ENCODE data around the gene SPOCK2. TPM values are rescaled to one million over a fixed set of nuclear protein-coding genes. Genes with fewer than 3 reads are reported as not detected.

The SPOCK2 gene
- total and polyA plus RNA-seq, 2 of the 13 experiments (the other 11 are each of a cell fraction or from before 2014, with no cell fraction given), result 8.6 to 30.6 TPM

DNA sequence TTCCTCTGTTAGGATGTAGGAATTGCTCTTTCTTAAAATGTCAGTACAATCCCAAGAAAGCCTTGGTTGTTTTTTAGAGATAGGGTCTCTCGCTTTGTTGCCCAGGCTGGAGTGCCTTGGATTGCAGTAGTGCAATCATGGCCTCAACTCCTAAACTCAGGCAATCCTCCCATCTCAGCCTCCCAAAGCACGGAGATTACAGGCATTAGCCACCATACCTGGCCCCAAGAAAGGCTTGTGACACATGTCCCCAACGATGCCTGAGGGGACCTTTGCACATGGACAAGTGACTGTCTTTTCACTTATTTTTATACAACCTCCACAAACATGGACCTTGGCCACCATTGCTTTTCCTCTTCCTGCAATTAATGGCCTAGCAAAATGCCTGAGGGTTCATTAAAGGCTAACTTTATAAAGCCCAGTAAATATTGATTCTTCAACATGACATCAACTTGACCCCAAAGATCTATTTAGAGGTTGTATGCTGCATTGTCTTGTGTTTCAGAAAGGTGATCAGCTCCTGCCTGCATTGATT, 10.0 kb upstream of the SPOCK2 start (continued):
- TF ChIP-seq, protein P1, sequence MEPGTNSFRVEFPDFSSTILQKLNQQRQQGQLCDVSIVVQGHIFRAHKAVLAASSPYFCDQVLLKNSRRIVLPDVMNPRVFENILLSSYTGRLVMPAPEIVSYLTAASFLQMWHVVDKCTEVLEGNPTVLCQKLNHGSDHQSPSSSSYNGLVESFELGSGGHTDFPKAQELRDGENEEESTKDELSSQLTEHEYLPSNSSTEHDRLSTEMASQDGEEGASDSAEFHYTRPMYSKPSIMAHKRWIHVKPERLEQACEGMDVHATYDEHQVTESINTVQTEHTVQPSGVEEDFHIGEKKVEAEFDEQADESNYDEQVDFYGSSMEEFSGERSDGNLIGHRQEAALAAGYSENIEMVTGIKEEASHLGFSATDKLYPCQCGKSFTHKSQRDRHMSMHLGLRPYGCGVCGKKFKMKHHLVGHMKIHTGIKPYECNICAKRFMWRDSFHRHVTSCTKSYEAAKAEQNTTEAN (CRISPR knock-in tag; conservative IDR thresholded peaks at IDR 0.05), result peak; percentile 97
- TF ChIP-seq REL (CRISPR knock-in tag; conservative IDR thresholded peaks at IDR 0.05) (no peak), ZMYM2 (CRISPR knock-in tag; IDR thresholded peaks at IDR 0.05) (peak; percentile 68), KLF15 (CRISPR knock-in tag; IDR thresholded peaks at IDR 0.05; ENCODE audit: borderline replicate concordance) (no peak), RELA (CRISPR knock-in tag; IDR thresholded peaks at IDR 0.05) (no peak), PLRG1 (conservative IDR thresholded peaks at IDR 0.05) (no peak), RFXAP (CRISPR knock-in tag; IDR thresholded peaks at IDR 0.05; ENCODE audit: borderline replicate concordance) (no peak), ZNF484 (CRISPR knock-in tag; IDR thresholded peaks at IDR 0.05; ENCODE audit: borderline replicate concordance, low read depth) (no peak), CENPX (CRISPR knock-in tag; IDR thresholded peaks at IDR 0.05) (no peak), ZNF335 (CRISPR knock-in tag; IDR thresholded peaks at IDR 0.05) (peak; percentile 67), ZNF234 (CRISPR knock-in tag; conservative IDR thresholded peaks at IDR 0.05) (no peak), ZSCAN22 (CRISPR knock-in tag; IDR thresholded peaks at IDR 0.05) (no peak), ZNF777 (CRISPR knock-in tag; IDR thresholded peaks at IDR 0.05) (no peak), FOXJ3 (CRISPR knock-in tag; IDR thresholded peaks at IDR 0.05; ENCODE audit: borderline replicate concordance) (peak; percentile 89)
- TF ChIP-seq, protein P2, sequence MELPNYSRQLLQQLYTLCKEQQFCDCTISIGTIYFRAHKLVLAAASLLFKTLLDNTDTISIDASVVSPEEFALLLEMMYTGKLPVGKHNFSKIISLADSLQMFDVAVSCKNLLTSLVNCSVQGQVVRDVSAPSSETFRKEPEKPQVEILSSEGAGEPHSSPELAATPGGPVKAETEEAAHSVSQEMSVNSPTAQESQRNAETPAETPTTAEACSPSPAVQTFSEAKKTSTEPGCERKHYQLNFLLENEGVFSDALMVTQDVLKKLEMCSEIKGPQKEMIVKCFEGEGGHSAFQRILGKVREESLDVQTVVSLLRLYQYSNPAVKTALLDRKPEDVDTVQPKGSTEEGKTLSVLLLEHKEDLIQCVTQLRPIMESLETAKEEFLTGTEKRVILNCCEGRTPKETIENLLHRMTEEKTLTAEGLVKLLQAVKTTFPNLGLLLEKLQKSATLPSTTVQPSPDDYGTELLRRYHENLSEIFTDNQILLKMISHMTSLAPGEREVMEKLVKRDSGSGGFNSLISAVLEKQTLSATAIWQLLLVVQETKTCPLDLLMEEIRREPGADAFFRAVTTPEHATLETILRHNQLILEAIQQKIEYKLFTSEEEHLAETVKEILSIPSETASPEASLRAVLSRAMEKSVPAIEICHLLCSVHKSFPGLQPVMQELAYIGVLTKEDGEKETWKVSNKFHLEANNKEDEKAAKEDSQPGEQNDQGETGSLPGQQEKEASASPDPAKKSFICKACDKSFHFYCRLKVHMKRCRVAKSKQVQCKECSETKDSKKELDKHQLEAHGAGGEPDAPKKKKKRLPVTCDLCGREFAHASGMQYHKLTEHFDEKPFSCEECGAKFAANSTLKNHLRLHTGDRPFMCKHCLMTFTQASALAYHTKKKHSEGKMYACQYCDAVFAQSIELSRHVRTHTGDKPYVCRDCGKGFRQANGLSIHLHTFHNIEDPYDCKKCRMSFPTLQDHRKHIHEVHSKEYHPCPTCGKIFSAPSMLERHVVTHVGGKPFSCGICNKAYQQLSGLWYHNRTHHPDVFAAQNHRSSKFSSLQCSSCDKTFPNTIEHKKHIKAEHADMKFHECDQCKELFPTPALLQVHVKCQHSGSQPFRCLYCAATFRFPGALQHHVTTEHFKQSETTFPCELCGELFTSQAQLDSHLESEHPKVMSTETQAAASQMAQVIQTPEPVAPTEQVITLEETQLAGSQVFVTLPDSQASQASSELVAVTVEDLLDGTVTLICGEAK (IDR thresholded peaks at IDR 0.05), result no peak
- TF ChIP-seq, protein P2 (CRISPR knock-in tag; IDR thresholded peaks at IDR 0.05), result no peak; the same call in 1 of the 2 replicates

Measured in HepG2 (cell line).